ENCODE measurements around the gene PRKCE.

DNA sequence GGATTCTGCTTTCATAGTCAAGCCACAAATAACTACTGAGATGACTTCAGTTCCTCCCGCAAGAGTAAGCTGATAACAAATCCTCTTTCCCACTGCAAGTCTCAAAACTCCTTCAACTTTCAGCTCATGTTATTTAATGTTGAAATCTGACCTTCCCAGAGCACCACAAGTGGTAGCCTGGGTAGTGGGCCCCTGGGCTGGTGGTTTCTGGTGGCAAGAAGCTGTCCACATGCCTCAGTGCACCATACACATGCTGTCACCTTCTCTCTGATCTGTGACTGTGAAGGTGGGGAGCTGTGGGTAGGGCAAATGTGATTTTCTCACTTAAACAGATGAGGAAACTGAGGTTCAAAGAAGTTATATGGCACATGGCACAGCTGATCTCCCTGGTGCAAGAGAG is 399.6 kb downstream of the PRKCE start:
- TF ChIP-seq, protein P1, sequence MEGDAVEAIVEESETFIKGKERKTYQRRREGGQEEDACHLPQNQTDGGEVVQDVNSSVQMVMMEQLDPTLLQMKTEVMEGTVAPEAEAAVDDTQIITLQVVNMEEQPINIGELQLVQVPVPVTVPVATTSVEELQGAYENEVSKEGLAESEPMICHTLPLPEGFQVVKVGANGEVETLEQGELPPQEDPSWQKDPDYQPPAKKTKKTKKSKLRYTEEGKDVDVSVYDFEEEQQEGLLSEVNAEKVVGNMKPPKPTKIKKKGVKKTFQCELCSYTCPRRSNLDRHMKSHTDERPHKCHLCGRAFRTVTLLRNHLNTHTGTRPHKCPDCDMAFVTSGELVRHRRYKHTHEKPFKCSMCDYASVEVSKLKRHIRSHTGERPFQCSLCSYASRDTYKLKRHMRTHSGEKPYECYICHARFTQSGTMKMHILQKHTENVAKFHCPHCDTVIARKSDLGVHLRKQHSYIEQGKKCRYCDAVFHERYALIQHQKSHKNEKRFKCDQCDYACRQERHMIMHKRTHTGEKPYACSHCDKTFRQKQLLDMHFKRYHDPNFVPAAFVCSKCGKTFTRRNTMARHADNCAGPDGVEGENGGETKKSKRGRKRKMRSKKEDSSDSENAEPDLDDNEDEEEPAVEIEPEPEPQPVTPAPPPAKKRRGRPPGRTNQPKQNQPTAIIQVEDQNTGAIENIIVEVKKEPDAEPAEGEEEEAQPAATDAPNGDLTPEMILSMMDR (conservative IDR thresholded peaks at IDR 0.05): no peak
- no peak for TF ChIP-seq EZH2 (IDR thresholded peaks at IDR 0.05; ENCODE audit: low read depth)
